ENCODE results near the gene MIEF2. TPM values are rescaled to one million over a fixed set of nuclear protein-coding genes. Genes with fewer than 3 reads are reported as not detected.
"Not testable (repeated sequence)": the region's sequence is repeated elsewhere in the genome, so short reads cannot be mapped to it uniquely, and the experiment has no call there.

MIEF2 gene
- total RNA-seq, 2 experiments from 2014 or later, result 8.4 to 10.0 TPM

DNA sequence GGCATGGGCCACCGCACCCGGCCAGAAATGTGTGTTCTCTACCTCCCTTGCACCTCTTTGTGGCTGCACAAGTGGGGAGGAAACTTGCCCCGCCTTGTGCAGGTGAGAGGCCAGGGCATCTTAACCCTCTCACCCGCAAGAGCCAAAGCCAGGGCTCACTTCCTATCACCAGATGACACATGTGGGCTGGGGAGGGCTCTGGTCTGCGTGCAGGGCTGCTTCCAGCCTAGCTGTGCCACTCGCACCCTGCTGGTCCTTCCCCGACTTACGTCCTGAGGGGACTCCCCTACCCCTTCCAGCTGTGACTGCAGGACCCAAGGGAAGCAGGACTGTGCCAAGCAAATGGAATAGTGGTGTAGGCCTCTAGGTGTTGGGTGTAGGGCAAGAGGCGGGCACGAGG, 6.9 kb downstream of the MIEF2 start:
- peak; percentile 42 for ATAC-seq
- Mint-ChIP-seq H3K27me3 (no peaks in the 10 kb centered on the region), H3K9me3 (ENCODE audit: low read depth) (no peaks in the 10 kb centered on the region), H3K27ac (peak overlapping the region; percentile 40), H3K4me3 (no peak overlapping the region), H3K4me1 (peaks cover 25% of the 10 kb centered on the region), H3K36me3 (peaks cover 7% of the 10 kb centered on the region)
- peak; percentile 53 for DNase-seq
- CTCF ChIA-PET, result interaction anchor here (1.7 kb wide), 1 partner anchor 11 kb away, joined by 5 read pairs; no protein-coding TSS in a partner anchor

- H3K27ac Mint-ChIP-seq, result peak overlapping the region; percentile 40
- H3K4me3 Mint-ChIP-seq, result no peak overlapping the region
- no peak for DNase-seq
- CTCF ChIA-PET, result interaction anchor here (0.6 to 1.8 kb wide), 3 partner anchors 9 to 173 kb away, joined by 4 to 5 read pairs (median 4); partner anchors contain the start of gene FLII
- ATAC-seq, result peak; percentile 35
- peaks cover 11% of the 10 kb centered on the region for H3K36me3 Mint-ChIP-seq
- peaks cover 25% of the 10 kb centered on the region for H3K4me1 Mint-ChIP-seq
- H3K9me3 Mint-ChIP-seq (ENCODE audit: low read depth), result no peaks in the 10 kb centered on the region
- H3K27me3 Mint-ChIP-seq, result no peaks in the 10 kb centered on the region
Measured at GRCh38 chr17:18267927-18268711, 7.7 kb downstream of the MIEF2 start.

- H3K27me3 Mint-ChIP-seq, result no peaks in the 10 kb centered on the region
- no peaks in the 10 kb centered on the region for H3K9me3 Mint-ChIP-seq (ENCODE audit: low read depth)
- H3K27ac Mint-ChIP-seq, result no peak overlapping the region
- ATAC-seq (no peak), DNase-seq (no peak)
- H3K36me3 Mint-ChIP-seq, result peaks cover 10% of the 10 kb centered on the region
- no peak overlapping the region for H3K4me3 Mint-ChIP-seq
- CTCF ChIA-PET, result no interaction called here
- H3K4me1 Mint-ChIP-seq, result peaks cover 25% of the 10 kb centered on the region
Measured at GRCh38 chr17:18270046-18270931, 9.8 kb downstream of the MIEF2 start.

DNA sequence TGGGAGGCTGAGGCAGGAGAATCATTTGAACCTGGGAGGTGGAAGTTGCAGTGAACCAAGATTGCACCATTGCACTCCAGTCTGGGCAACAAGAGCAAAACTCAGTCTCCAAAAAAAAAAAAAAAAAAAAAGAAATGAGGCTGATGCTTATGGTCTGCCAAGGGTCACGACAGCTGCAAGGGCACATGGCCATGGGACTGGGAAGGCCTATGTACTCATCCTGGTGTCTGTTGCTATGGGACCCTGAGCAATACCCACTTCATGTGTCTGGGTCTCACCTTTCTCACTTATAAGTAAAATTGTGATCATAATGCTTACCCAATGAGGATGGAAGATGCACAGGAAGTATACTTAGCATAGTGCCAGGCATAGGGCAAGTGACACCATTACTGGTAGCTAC, 16.6 kb downstream of the MIEF2 start:
- no peak for DNase-seq
- CTCF ChIA-PET, result interaction anchor here (0.7 kb wide), 1 partner anchor 243 kb away, joined by 3 read pairs; no protein-coding TSS in a partner anchor
- no peaks in the 10 kb centered on the region for H3K4me1 Mint-ChIP-seq
- H3K9me3 Mint-ChIP-seq (ENCODE audit: low read depth), result no peaks in the 10 kb centered on the region
- no peak overlapping the region for H3K4me3 Mint-ChIP-seq
- no peak overlapping the region for H3K27ac Mint-ChIP-seq
- no peaks in the 10 kb centered on the region for H3K27me3 Mint-ChIP-seq
- ATAC-seq, result no peak
- peaks cover 38% of the 10 kb centered on the region for H3K36me3 Mint-ChIP-seq

DNA sequence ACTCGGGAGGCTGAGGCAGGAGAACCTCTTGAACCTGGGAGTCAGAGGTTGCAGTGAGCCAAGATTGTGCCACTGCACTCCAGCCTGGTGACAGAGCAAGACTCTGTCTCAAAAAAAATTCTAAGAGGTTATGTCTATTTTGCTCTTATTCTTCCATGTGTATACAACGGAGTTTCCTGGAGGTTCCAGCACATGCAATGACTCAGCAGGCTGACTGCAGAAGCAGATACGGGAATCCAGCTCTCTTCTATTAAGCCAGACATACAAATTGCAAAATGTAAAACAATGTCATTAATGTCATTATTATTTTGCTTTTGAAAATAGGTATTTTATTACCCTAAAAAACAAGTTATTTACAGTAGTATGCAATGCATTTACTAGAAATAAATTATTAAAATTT, 18.4 kb downstream of the MIEF2 start:
- no peak for DNase-seq
- CTCF ChIA-PET, result no interaction called here
- no peaks in the 10 kb centered on the region for H3K4me1 Mint-ChIP-seq
- peaks cover 44% of the 10 kb centered on the region for H3K36me3 Mint-ChIP-seq
- H3K9me3 Mint-ChIP-seq (ENCODE audit: low read depth), result no peaks in the 10 kb centered on the region
- H3K4me3 Mint-ChIP-seq, result no peak overlapping the region
- ATAC-seq, result no peak
- no peaks in the 10 kb centered on the region for H3K27me3 Mint-ChIP-seq
- no peak overlapping the region for H3K27ac Mint-ChIP-seq

DNA sequence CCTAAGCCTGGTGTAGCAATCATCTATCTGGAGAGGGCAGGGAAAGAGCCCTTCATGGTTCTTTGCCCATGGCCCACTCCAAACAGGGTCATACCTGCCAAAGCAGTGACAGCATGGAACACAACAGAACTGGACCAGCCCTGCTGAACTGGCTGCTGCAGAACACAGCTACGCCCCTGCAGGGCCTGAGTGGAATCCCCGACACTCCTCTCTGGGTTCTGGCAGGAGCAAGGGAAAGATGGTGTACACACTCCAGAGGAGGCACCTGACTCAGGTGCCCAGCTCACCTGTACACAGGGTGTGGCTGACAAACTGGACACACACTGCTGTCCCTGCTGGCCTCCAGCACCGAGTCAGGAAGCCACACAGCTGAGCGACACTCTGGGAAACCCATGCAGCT, 19.8 kb downstream of the MIEF2 start:
- H3K9me3 Mint-ChIP-seq (ENCODE audit: low read depth), result no peaks in the 10 kb centered on the region
- no peaks in the 10 kb centered on the region for H3K27me3 Mint-ChIP-seq
- no peak overlapping the region for H3K27ac Mint-ChIP-seq
- H3K4me1 Mint-ChIP-seq, result no peaks in the 10 kb centered on the region
- CTCF ChIA-PET, result no interaction called here
- no peak for DNase-seq
- H3K36me3 Mint-ChIP-seq, result peaks cover 53% of the 10 kb centered on the region
- H3K4me3 Mint-ChIP-seq, result no peak overlapping the region
- ATAC-seq, result no peak

DNA sequence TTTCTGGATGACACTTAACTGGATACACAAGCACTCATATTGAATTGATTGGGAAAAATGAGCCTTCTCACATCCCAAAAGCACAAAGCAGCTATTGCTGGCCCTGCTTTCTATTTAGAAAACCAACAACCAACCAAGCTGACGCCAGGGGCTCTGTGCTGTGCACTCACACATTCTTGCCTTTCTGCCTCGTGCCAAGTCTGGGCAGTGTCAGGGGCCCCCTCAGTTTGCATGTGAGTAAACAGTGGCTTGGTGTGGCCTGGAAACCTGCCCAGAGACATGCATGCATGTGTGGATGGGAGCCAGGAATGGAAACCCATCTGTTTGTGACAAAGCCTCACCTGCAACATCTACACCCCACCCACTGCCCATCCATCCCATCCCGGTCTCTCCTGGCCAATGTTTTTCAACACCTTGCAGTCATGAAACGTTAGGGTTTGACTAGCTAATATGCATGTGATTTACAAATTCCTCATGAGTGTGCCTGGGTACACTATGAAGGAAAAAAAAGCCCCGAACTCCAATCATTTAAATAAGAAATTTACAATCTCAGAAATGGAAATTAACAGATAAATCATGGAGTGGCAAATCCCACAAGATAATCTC, 20.4 kb downstream of the MIEF2 start:
- Mint-ChIP-seq H3K4me1 (no peaks in the 10 kb centered on the region), H3K27me3 (no peaks in the 10 kb centered on the region), H3K27ac (no peak overlapping the region), H3K9me3 (ENCODE audit: low read depth) (no peaks in the 10 kb centered on the region), H3K36me3 (peaks cover 56% of the 10 kb centered on the region), H3K4me3 (no peak overlapping the region)
- no peak for DNase-seq
- CTCF ChIA-PET, result no interaction called here
- no peak for ATAC-seq

DNA sequence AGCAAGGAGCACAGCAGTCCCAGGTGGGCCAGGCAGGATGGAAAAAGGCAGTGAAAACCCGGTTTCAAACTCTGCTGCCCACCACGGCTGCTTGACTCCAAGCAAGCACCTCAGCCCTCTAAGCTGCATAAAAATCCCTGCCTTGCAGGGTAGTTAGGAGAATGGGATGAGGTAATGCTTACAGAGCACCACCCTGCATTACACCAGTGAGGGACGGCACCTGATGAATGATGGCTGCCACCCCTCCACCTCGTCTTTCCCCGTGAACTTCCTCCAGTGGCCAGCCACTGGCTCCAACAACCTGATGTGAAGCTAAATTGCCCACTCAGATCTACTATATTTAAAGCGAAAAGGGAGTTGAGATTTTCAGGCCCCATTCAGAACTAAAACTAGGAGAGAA, 21.3 kb downstream of the MIEF2 start:
- CTCF ChIA-PET, result interaction anchor here (0.6 kb wide), 1 partner anchor 64 kb away, joined by 3 read pairs; no protein-coding TSS in a partner anchor
- Mint-ChIP-seq H3K4me3 (no peak overlapping the region), H3K27me3 (no peaks in the 10 kb centered on the region), H3K27ac (no peak overlapping the region), H3K36me3 (peaks cover 54% of the 10 kb centered on the region), H3K4me1 (no peaks in the 10 kb centered on the region), H3K9me3 (ENCODE audit: low read depth) (no peaks in the 10 kb centered on the region)
- ATAC-seq (no peak), DNase-seq (no peak)

GRCh38 chr17:18285296-18285695, 24.8 kb downstream of the MIEF2 start:
- CTCF ChIA-PET, result interaction anchor here (1.2 kb wide), 1 partner anchor 68 kb away, joined by 3 read pairs; no protein-coding TSS in a partner anchor
- H3K9me3 Mint-ChIP-seq (ENCODE audit: low read depth), result no peaks in the 10 kb centered on the region
- H3K36me3 Mint-ChIP-seq, result peaks cover 66% of the 10 kb centered on the region

GRCh38 chr17:18291718-18292540, 31.5 kb downstream of the MIEF2 start:
- peak overlapping the region; percentile 10 for H3K27ac Mint-ChIP-seq
- CTCF ChIA-PET, result interaction anchor here (0.5 kb wide), 1 partner anchor 63 kb away, joined by 3 read pairs; no protein-coding TSS in a partner anchor

More at GRCh38 chr17:18285296-18285695, 24.8 kb downstream of the MIEF2 start:
- Mint-ChIP-seq H3K4me3 (no peak overlapping the region), H3K27ac (no peak overlapping the region), H3K4me1 (no peaks in the 10 kb centered on the region), H3K27me3 (no peaks in the 10 kb centered on the region)
- no peak for ATAC-seq
- DNase-seq, result no peak

GRCh38 chr17:18298061-18298460, 37.6 kb downstream of the MIEF2 start:
- H3K9me3 Mint-ChIP-seq (ENCODE audit: low read depth); H3K27me3 Mint-ChIP-seq; H3K27ac Mint-ChIP-seq; CTCF ChIA-PET; ATAC-seq; H3K4me1 Mint-ChIP-seq; DNase-seq; H3K4me3 Mint-ChIP-seq: not testable (repeated sequence)
- H3K36me3 Mint-ChIP-seq, result peaks cover 39% of the 10 kb centered on the region

More at GRCh38 chr17:18291718-18292540, 31.5 kb downstream of the MIEF2 start:
- ATAC-seq, result no peak
- no peaks in the 10 kb centered on the region for H3K4me1 Mint-ChIP-seq
- peaks cover 54% of the 10 kb centered on the region for H3K36me3 Mint-ChIP-seq
- no peaks in the 10 kb centered on the region for H3K9me3 Mint-ChIP-seq (ENCODE audit: low read depth)
- no peaks in the 10 kb centered on the region for H3K27me3 Mint-ChIP-seq
- no peak for DNase-seq
- no peak overlapping the region for H3K4me3 Mint-ChIP-seq

DNA sequence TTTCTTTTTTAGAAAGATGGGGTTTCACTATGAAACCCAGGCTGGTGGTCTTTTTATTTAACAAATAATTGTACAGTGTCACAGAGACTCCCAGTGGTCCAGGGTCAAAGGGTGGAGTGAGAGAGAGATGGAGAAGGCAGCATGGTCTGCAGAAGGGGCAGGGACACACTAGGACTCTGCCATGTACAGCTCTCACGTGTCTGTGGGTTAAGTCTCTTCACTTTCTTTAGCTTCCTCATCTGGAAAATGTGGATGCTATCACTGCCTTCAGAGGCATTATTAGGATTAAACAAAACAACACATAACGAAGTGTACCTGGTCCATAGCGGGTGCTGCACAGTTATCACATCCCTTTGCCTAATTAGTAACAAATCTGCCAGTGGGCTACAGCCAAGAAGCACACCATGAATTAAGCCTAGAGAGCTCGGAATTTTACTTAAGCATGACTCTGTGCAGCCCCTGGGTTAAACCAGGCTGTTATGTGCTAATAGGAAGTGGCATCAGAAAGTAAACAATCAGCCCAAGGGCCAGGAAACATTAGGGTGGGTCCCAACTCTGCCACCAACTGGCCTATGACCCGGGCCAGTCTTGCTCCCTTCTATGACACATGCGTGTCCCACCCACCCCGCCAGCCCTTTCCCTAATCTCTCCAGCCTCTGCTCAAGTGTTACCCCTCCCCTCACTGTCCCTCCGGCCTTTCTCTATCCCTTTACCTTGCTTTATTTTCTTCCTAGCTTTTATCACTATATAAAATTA, 40.4 kb downstream of the MIEF2 start:
- no peaks in the 10 kb centered on the region for H3K27me3 Mint-ChIP-seq
- DNase-seq (no peak), ATAC-seq (no peak)
- no peak overlapping the region for H3K27ac Mint-ChIP-seq
- H3K4me1 Mint-ChIP-seq, result no peaks in the 10 kb centered on the region
- H3K4me3 Mint-ChIP-seq, result no peak overlapping the region
- CTCF ChIA-PET, result no interaction called here
- H3K9me3 Mint-ChIP-seq (ENCODE audit: low read depth), result no peaks in the 10 kb centered on the region
- H3K36me3 Mint-ChIP-seq, result peaks cover 48% of the 10 kb centered on the region
